Adrenal gland (tissue), 12 donors: ENCODE data around the gene TADA2A. TPM values are rescaled to one million over a fixed set of nuclear protein-coding genes. Genes with fewer than 3 reads are reported as not detected.

Experiments used
- DNase-seq, 7 donors: peaks; one replicate each; pipeline ENCODE4 v3.0.0-alpha.2; 2019 to 2020
- H3K27ac ChIP-seq, 5 donors: fragments of 200-600 bp; sonication (generic) in 4 of 5; 1 replicate in 3 of 5; 2 replicates in 2 of 5; pipeline versions ENCODE4 v1.5.1 to v1.8.0; 2016 to 2020; ENCODE audit warnings: mild to moderate bottlenecking in 1 of 5
- H3K27me3 ChIP-seq: fragments of 200-600 bp; 2 replicates; pipeline ENCODE4 v1.8.0; 2021
- H3K36me3 ChIP-seq, 2 donors: fragments of 200-600 bp; replicated peaks in 1 of 2; 1 replicate in 1 of 2; 2 replicates in 1 of 2; pipeline versions ENCODE4 v1.5.1 to v1.8.0; 2018 to 2022
- H3K4me1 ChIP-seq, 2 donors: fragments of 200-600 bp; replicated peaks in 1 of 2; 1 replicate in 1 of 2; 2 replicates in 1 of 2; pipeline versions ENCODE4 v1.5.1 to v1.8.0; 2018 to 2021
- H3K4me3 ChIP-seq, 4 donors: fragments of 200-600 bp; sonication (generic) in 3 of 4; one replicate each; pipeline ENCODE4 v1.5.1; 2016 to 2018
- H3K9me3 ChIP-seq, 3 donors: fragments of 200-600 bp; sonication (generic) in 1 of 3; replicated peaks in 1 of 3; 1 replicate in 2 of 3; 2 replicates in 1 of 3; pipeline versions ENCODE4 v1.5.1 to v1.8.0; 2016 to 2021
- POLR2A ChIP-seq, 2 donors: fragments of 450-650 bp; IDR thresholded peaks; one replicate each; pipeline ENCODE4 v1.6.1; 2017; ENCODE audit warnings: antibody characterized with exemption in 2 of 2, mild to moderate bottlenecking in 2 of 2, moderate library complexity in 1 of 2
- WGBS, 4 donors: extraction: QIAGEN DNeasy Blood & Tissue Kit in 2 of 4; methylation state at CpG; one replicate each; pipeline versions ENCODE4 v1.1.5 to v1.1.7; 2013 to 2017; 5-methylcytosine and 5-hydroxymethylcytosine counted together
- intact Hi-C, 2 donors: fragments of 100-400 bp; cut with DNase I; formaldehyde crosslinking; loops; one replicate each; pipeline versions ENCODE4 v1.14.1 to v1.15.0; 2022 to 2023
- polyA plus RNA-seq, 3 donors: library from polyadenylated mRNA; stranded (reverse); fragments of 200-250 nt in 2 of 3; fragments of 350-450 nt in 1 of 3; fragmentation: Illumina TruSeq in 1 of 3; extraction: RNeasy Lipid Tissue Mini Kit (QIAGEN cat#74804) in 1 of 3; gene quantifications; one replicate each; pipeline ENCODE4 v1.2.3, GENCODE V29; 2013 to 2014
- total RNA-seq, 9 donors: library from RNA; depleted of rRNA in 4 of 9; stranded (reverse); fragments of >200 nt in 4 of 9; fragments of 120-200 nt in 1 of 9; fragmentation: NEBNext Ultra II Directional in 1 of 9; extraction: Animal tissue kit (Norgen Biotek cat#: 25700) in 1 of 9; gene quantifications; one replicate each; pipeline versions ENCODE4 v1.1.0 to v1.2.4, GENCODE V29; 2013 to 2023
- TF ChIP-seq, protein P1 (sequence below), 6 experiments: fragments of 450-650 bp in 4 of 6; fragments of 200-600 bp in 2 of 6; sonication (generic) in 1 of 6; IDR thresholded peaks; 1 replicate in 5 of 6; 2 replicates in 1 of 6; pipeline versions ENCODE4 v1.5.1 to v1.8.0; 2016 to 2021; ENCODE audit warnings: antibody characterized with exemption in 6 of 6, mild to moderate bottlenecking in 2 of 6, moderate library complexity in 1 of 6
- donor health status: healthy with polysubstance abuse.
- donor health status: Bipolar disorder and iron deficiency.
- donor health status: DM: yes; HTN: yes; CAD: no.
- donor health status: DM: no; HTN: no; CAD: no.
- donor health status: DM: no; HTN: no; CAD: no.
- donor health status: DM: yes; HTN: yes; CAD: no.

Gene TADA2A
- total and polyA plus RNA-seq, 12 donors = 7.6 to 21.5 (median 15.7) TPM

DNA sequence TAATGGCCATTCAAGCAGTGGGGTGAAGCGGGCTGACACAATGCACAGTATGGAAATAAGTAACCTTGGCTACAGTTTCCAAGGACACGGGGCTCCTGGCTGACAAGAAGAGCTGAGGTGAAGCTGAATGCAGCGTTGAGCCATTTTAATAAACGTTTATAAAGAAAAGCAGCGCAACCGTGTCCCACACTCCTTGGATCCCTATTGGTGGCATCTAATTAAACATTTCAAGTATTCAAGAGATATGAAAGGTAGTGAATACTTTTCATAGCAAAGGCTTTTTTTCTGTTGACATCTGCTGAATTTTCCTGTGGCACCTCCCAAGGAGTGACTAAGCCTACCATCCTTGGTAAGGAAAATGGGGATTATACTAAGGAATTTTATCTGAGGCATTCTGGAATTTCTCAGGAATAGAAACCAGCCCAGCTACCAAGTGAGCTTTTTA lies 109.5 kb downstream of the TADA2A start:
- intact Hi-C loops = no loop called here
- H3K4me1 ChIP-seq = peaks cover 0 to 14% of the 10 kb centered on the region in 2 donors
- peak in 1 of 7 donors; percentile 27 for DNase-seq
- H3K27me3 ChIP-seq = no peaks in the 10 kb centered on the region
- TF ChIP-seq POLR2A (IDR thresholded peaks at IDR 0.05) = no peak
- TF ChIP-seq, protein P1, sequence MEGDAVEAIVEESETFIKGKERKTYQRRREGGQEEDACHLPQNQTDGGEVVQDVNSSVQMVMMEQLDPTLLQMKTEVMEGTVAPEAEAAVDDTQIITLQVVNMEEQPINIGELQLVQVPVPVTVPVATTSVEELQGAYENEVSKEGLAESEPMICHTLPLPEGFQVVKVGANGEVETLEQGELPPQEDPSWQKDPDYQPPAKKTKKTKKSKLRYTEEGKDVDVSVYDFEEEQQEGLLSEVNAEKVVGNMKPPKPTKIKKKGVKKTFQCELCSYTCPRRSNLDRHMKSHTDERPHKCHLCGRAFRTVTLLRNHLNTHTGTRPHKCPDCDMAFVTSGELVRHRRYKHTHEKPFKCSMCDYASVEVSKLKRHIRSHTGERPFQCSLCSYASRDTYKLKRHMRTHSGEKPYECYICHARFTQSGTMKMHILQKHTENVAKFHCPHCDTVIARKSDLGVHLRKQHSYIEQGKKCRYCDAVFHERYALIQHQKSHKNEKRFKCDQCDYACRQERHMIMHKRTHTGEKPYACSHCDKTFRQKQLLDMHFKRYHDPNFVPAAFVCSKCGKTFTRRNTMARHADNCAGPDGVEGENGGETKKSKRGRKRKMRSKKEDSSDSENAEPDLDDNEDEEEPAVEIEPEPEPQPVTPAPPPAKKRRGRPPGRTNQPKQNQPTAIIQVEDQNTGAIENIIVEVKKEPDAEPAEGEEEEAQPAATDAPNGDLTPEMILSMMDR (IDR thresholded peaks at IDR 0.05) = no peak
- H3K9me3 ChIP-seq = no peaks in the 10 kb centered on the region
- peaks cover 0 to 60% of the 10 kb centered on the region in 2 donors for H3K36me3 ChIP-seq
- 42 to 59% (median 50%) methylated on average over 6 of the region's 6 CpGs for WGBS, 4 donors
- no peak overlapping the region for H3K4me3 ChIP-seq
- peak overlapping the region in 1 of 5 donors; percentile 1 for H3K27ac ChIP-seq

DNA sequence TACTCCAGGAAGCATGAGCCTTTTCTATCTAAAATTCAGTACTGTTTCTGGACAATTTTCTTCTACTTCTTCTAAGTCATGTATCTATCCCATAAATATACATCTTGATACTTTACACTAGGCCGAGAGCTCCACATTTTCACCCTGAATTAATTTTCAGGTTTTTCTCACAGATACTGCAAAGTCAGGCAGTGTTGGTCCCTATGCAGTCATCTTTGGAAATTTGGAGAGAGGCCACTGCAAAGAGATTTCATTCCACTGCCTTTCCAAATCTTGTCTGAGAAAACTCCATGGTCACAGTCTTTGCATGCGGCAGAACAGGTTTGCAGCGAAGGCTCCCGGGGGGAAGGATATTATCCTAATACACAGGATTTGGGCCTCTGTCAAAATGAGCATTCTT lies 111.2 kb downstream of the TADA2A start:
- no peak overlapping the region for H3K27ac ChIP-seq
- intact Hi-C loops = no loop called here
- DNase-seq = no peak
- H3K9me3 ChIP-seq = no peaks in the 10 kb centered on the region
- peaks cover 0 to 14% of the 10 kb centered on the region in 2 donors for H3K4me1 ChIP-seq
- H3K4me3 ChIP-seq = no peak overlapping the region
- no peak for TF ChIP-seq POLR2A (IDR thresholded peaks at IDR 0.05)
- TF ChIP-seq, protein P1 (IDR thresholded peaks at IDR 0.05) = no peak
- WGBS, 4 donors = 93 to 95% (median 94%) methylated on average over 4 of the region's 4 CpGs
- peaks cover 0 to 60% of the 10 kb centered on the region in 2 donors for H3K36me3 ChIP-seq
- no peaks in the 10 kb centered on the region for H3K27me3 ChIP-seq

DNA sequence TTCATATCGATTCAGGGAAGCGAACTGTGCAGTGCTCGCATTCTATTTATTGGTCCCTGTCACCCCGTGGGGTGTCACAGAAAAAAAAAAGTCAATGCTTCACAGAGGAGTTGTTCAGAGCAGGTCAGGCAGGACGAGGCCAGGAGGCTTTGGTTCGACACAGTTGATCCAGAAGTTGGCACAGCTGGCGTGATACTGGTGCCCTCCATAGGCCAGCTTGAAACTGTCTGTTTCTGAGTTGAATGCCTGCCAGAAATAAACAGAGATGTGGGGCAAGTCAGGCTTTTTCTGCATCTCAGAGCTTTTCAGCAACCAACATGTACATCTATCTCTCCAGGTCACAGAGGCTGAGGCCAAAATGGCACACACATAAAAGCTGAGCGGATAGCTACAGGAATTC lies 112.1 kb downstream of the TADA2A start:
- peaks cover 0 to 59% of the 10 kb centered on the region in 2 donors for H3K36me3 ChIP-seq
- no peak for TF ChIP-seq POLR2A (IDR thresholded peaks at IDR 0.05)
- TF ChIP-seq, protein P1 (IDR thresholded peaks at IDR 0.05) = peak in 4 of 6 experiments; percentile 16 to 33 (median 28)
- H3K4me1 ChIP-seq = peaks cover 0 to 14% of the 10 kb centered on the region in 2 donors
- 69 to 76% (median 74%) methylated on average over 8 of the region's 8 CpGs for WGBS, 4 donors
- DNase-seq = peak in 6 of 7 donors; percentile 51 to 78 (median 62)
- no peaks in the 10 kb centered on the region for H3K27me3 ChIP-seq
- H3K9me3 ChIP-seq = no peaks in the 10 kb centered on the region
- no peak overlapping the region for H3K4me3 ChIP-seq
- H3K27ac ChIP-seq = no peak overlapping the region
- intact Hi-C loops = no loop called here

DNA sequence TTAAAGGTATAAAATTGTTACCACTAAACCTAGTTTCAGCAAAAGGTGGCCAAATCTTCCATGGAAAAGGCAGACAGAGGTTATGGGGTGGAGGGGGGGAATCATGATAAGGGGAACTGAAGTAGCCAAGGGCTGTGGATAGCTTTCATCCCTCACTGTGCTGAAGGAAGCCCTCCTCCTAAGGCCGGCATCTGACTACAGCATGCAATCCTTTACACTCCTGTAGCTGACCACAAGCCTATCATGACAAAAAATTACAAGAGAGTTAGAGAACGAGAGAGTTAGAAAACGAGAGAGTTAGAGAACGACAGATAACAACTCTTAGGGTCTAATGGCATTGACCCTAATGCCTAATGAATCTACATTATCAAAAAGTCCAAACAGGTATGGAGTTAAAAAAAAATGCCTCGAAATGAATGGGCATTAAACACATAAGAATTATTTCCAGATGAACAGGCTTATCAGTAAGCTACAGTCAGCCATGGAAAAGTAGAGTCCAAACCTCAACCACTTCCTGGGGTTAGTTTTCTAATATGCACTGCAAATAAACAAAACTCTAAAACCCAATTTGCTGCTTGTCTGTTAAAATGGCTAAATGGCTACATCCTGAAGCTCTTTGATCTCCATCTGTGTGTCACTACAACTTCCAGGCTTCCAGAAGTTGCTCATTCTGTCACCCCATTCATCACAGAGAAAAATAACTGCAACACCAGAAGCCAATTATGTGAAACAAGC lies 112.7 kb downstream of the TADA2A start:
- no peaks in the 10 kb centered on the region for H3K27me3 ChIP-seq
- peaks cover 0 to 14% of the 10 kb centered on the region in 2 donors for H3K4me1 ChIP-seq
- no peak for TF ChIP-seq POLR2A (IDR thresholded peaks at IDR 0.05)
- TF ChIP-seq, protein P1 (IDR thresholded peaks at IDR 0.05) = no peak
- intact Hi-C loops = no loop called here
- peaks cover 0 to 62% of the 10 kb centered on the region in 2 donors for H3K36me3 ChIP-seq
- DNase-seq = no peak
- 72 to 84% (median 78%) methylated on average over 5 of the region's 5 CpGs for WGBS, 4 donors
- no peak overlapping the region for H3K27ac ChIP-seq
- no peak overlapping the region for H3K4me3 ChIP-seq
- H3K9me3 ChIP-seq = no peaks in the 10 kb centered on the region
